DMS53 (cell line): ENCODE results near the gene INTS2.
A peak's percentile ranks its signal among the peaks of the same experiment; 100 is the strongest.
"Not testable (repeated sequence)": the region's sequence is repeated elsewhere in the genome, so short reads cannot be mapped to it uniquely, and the experiment has no call there.

Source experiments
- DNase-seq: peaks from one replicate; lab custom pipeline; 2025; lab: John Stamatoyannopoulos, UW

The INTS2 gene

GRCh38 chr17:61927208-61928100 lies at the start of gene INTS2:
Gene INTS2 (minus strand): TSS chr17:61927982. CDS start chr17:61926644, 1,338 bp downstream.
- DNase-seq: peak; percentile 95

GRCh38 chr17:61974115-61974514 lies 46.3 kb upstream of the INTS2 start:
- DNase-seq: no peak

- DNase-seq: no peak
These were observed 44.5 kb upstream of the INTS2 start for GRCh38 chr17:61972311-61972710.

- DNase-seq: no peak
These were observed 42.2 kb upstream of the INTS2 start for GRCh38 chr17:61970030-61970429.

GRCh38 chr17:61968757-61969156 lies 41.0 kb upstream of the INTS2 start:
- DNase-seq: no peak

- DNase-seq: no peak
These were observed 39.9 kb upstream of the INTS2 start for GRCh38 chr17:61967729-61968128.

- no peak for DNase-seq
These were observed 38.4 kb upstream of the INTS2 start for GRCh38 chr17:61966191-61966590.

GRCh38 chr17:61955619-61956018 lies 27.8 kb upstream of the INTS2 start:
- no peak for DNase-seq

- DNase-seq: no peak
These were observed 19.7 kb upstream of the INTS2 start for GRCh38 chr17:61947367-61948078.

GRCh38 chr17:61946359-61946758 lies 18.6 kb upstream of the INTS2 start:
- DNase-seq: no peak

GRCh38 chr17:61943117-61943516 lies 15.3 kb upstream of the INTS2 start:
- DNase-seq: no peak

GRCh38 chr17:61942085-61942484 lies 14.3 kb upstream of the INTS2 start:
- no peak for DNase-seq

- DNase-seq: no peak
These were observed 287 bp upstream of the INTS2 start for GRCh38 chr17:61928101-61928436.

- no peak for DNase-seq
These were observed 965 bp downstream of the INTS2 start for GRCh38 chr17:61926826-61927207.

GRCh38 chr17:61915162-61915561 lies 12.6 kb downstream of the INTS2 start:
- not testable (repeated sequence) for DNase-seq

GRCh38 chr17:61908292-61909037 lies 19.3 kb downstream of the INTS2 start:
- DNase-seq: no peak

GRCh38 chr17:61907361-61907760 lies 20.4 kb downstream of the INTS2 start:
- no peak for DNase-seq

GRCh38 chr17:61904094-61904710 lies 23.6 kb downstream of the INTS2 start:
- no peak for DNase-seq

- DNase-seq: no peak
These were observed 24.5 kb downstream of the INTS2 start for GRCh38 chr17:61903251-61903650.

GRCh38 chr17:61897548-61898180 lies 30.1 kb downstream of the INTS2 start:
- DNase-seq: no peak

- DNase-seq: no peak
These were observed 32.4 kb downstream of the INTS2 start for GRCh38 chr17:61895391-61895790.

- DNase-seq: not testable (repeated sequence)
These were observed 33.5 kb downstream of the INTS2 start for GRCh38 chr17:61894310-61894709.
